GM19328 (cell line): ENCODE measurements around the gene NOP53.
"Not testable (repeated sequence)": the region's sequence is repeated elsewhere in the genome, so short reads cannot be mapped to it uniquely, and the experiment has no call there.

Experiments
- ATAC-seq: cut with Tn5 transposase; IDR thresholded peaks from one replicate; pipeline ENCODE4 v1.9.1; 2021; ENCODE audit warnings: mild to moderate bottlenecking, moderate library complexity; ENCODE audit not compliant: unreplicated experiment

NOP53 gene

DNA sequence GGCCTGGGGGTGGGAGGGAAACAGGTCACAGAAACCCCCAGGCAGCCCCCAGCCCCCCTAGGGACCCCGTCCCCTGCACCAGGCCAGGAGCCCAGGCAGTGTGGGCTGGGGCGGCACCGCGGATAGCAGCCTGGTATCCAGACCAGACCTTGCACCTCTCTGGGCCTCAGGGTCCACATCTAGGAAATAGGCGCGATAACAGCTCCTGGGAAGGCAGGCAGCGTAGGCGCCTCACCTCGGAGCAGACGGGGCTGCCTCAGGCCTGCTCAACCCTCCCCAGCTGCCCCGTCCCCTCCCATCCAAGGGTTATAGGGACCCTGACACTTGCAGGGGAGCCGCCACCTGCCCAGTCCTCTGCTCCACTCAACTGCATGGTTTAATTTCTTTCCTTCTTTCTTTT, 58.3 kb downstream of the NOP53 start:
- ATAC-seq, result not testable (repeated sequence)

DNA sequence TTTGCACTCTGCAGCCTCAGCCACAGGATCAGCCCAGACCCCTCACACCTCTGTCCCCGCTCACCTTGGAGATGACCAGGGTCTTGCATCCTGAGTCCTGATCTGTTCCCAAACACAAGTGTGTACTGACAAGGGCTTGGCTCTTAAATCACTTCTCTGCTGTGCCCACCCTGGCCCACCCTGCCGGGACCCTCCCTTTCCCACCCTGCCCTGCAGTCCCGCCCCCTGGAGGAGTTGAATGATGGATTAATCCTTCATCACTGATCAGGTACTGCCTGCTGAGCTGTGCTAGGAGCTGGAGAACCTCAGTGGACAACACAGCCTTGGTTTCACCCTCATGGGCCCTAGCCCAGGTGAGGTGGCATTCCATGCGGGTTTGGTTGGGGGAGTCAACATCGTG, 59.1 kb downstream of the NOP53 start, which contains the start of gene TPRX1:
TPRX1 (minus strand) TSS at position 101 of the 400 bp plus-strand sequence; CDS start at position 89, 12 bp downstream.
- ATAC-seq, result not testable (repeated sequence)

DNA sequence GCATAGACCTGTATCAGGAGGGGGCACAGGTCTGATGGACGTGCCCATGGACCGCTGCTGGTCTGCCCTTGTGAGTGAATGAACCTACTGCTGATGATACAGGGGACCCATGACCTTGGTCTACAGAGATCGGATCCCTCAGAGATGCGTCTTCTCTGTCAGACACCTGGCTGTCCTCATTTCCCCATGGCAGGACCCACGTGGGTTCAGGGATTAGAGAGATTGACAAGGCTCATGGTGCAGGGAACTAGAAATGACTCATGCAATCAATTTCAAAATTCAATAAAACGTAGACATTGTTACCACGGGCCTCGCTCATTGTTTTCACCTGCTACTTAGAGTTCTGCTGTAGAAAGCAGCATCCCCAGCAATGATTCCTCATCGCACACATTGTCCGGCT, 60.0 kb downstream of the NOP53 start:
- no peak for ATAC-seq

DNA sequence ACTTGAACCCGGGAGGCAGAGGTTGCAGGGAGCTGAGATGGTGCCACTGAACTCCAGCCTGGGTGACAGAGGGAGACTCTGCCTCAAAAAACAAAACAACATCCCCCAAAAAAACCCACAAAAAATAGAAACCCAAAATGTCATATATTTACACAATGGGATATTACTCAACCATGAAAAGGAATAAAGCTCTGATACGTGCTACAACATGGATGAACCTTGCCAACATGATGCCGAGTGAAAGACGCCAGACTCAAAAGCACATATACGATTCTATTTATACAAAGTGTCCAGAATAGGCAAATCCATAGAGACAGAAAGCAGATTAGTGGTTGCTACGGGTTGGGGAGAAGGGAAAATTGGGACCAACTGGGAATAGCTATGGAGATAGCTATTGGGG, 61.1 kb downstream of the NOP53 start:
- ATAC-seq, result no peak
